D721Med (cell line): Measurements from ENCODE around the gene POU1F1.

ENCODE experiments used
- DNase-seq: peaks from one replicate; pipeline ENCODE4 v3.0.0; 2011; ENCODE audit warnings: low spot score; ENCODE audit not compliant: insufficient read length
- FAIRE-seq: peaks from 2 replicates; lab custom pipeline; 2011; peaks lifted over from hg19 to GRCh38; lab: Jason Lieb, UNC
- CTCF ChIP-seq: IDR thresholded peaks from 2 replicates; pipeline ENCODE4 v1.5.1; 2012; ENCODE audit warnings: mild to moderate bottlenecking, control low read depth; ENCODE audit not compliant: insufficient read depth; ENCODE audit errors: missing control alignments

POU1F1 gene

GRCh38 chr3:87276484-87276883, at the start of gene POU1F1:
Gene POU1F1, minus strand, starts transcription at chr3:87276584. Its CDS starts 122 bp downstream, at chr3:87276462.
- DNase-seq (no peak), FAIRE-seq (no peak)
- no peak for TF ChIP-seq CTCF

- no peak for DNase-seq
- TF ChIP-seq CTCF, result no peak
- FAIRE-seq, result no peak
Observed at GRCh38 chr3:87324609-87325008, 48.2 kb upstream of the POU1F1 start.

GRCh38 chr3:87320756-87321626, 44.6 kb upstream of the POU1F1 start:
- FAIRE-seq (no peak), DNase-seq (no peak)
- TF ChIP-seq CTCF, result no peak

- no peak for TF ChIP-seq CTCF
- DNase-seq (no peak), FAIRE-seq (no peak)
Observed at GRCh38 chr3:87318617-87319021, 42.2 kb upstream of the POU1F1 start.

GRCh38 chr3:87317779-87318178, 41.4 kb upstream of the POU1F1 start:
- no peak for TF ChIP-seq CTCF
- no peak for FAIRE-seq
- no peak for DNase-seq

GRCh38 chr3:87313641-87314040, 37.3 kb upstream of the POU1F1 start:
- TF ChIP-seq CTCF, result no peak
- DNase-seq (no peak), FAIRE-seq (no peak)

- FAIRE-seq (no peak), DNase-seq (no peak)
- TF ChIP-seq CTCF, result no peak
Observed at GRCh38 chr3:87311309-87311708, 34.9 kb upstream of the POU1F1 start.
